Muscle of back (tissue), 10 donors: Measurements from ENCODE around the gene MPDU1. TPM values are rescaled to one million over a fixed set of nuclear protein-coding genes. Genes with fewer than 3 reads are reported as not detected.

Source experiments
- polyA plus RNA-seq, 10 donors: library from polyadenylated mRNA; unstranded; fragments of 120-200 nt; gene quantifications; one replicate each; pipeline ENCODE4 v1.2.1, GENCODE V29; 2013; ENCODE audit not compliant: insufficient read length in 10 of 10

Gene MPDU1
- polyA plus RNA-seq, 10 donors: 41.0 to 62.0 (median 48.0) TPM

Other genes with a start within 250 kb of the MPDU1 start
- gene ACAP1, start 247.3 kb upstream of the MPDU1 start, polyA plus RNA-seq: 10 to 100 TPM in 2 of 10 donors, 1 to 10 TPM in 8; 5.3 to 19.6 (median 8.5) TPM
- 10 to 100 TPM in 1 of 10 donors, 1 to 10 TPM in 9; 5.8 to 10.3 (median 7.5) TPM for gene KCTD11, start 231.7 kb upstream of the MPDU1 start, polyA plus RNA-seq
- gene TMEM95, start 228.7 kb upstream of the MPDU1 start, polyA plus RNA-seq: not detected
- gene TNK1, start 202.8 kb upstream of the MPDU1 start, polyA plus RNA-seq: 1 to 10 TPM in 2 of 10 donors, under 1 TPM in 7, not detected in 1; 0.22 to 1.4 (median 0.69) TPM
- gene PLSCR3, start 189.3 kb upstream of the MPDU1 start, polyA plus RNA-seq: 10 to 100 TPM; 20.4 to 35.0 (median 27.2) TPM
- gene TMEM256, start 179.8 kb upstream of the MPDU1 start, polyA plus RNA-seq: 10 to 100 TPM; 49.0 to 60.9 (median 54.0) TPM
- gene NLGN2, start 176.0 kb upstream of the MPDU1 start, polyA plus RNA-seq: 10 to 100 TPM; 19.9 to 33.1 (median 25.5) TPM
- not detected for gene SPEM1, start 163.5 kb upstream of the MPDU1 start, polyA plus RNA-seq
- not detected for gene SPEM2, start 158.2 kb upstream of the MPDU1 start, polyA plus RNA-seq
- under 1 TPM in 1 of 10 donors, not detected in 9; 0.04 TPM for gene SPEM3, start 155.0 kb upstream of the MPDU1 start, polyA plus RNA-seq
- 1 to 10 TPM in 4 of 10 donors, under 1 TPM in 6; 0.52 to 1.4 (median 0.92) TPM for gene TMEM102, start 148.4 kb upstream of the MPDU1 start, polyA plus RNA-seq
- 1 to 10 TPM; 1.3 to 5.1 (median 3.1) TPM for gene FGF11, start 144.3 kb upstream of the MPDU1 start, polyA plus RNA-seq
- gene CHRNB1, start 138.8 kb upstream of the MPDU1 start, polyA plus RNA-seq: 10 to 100 TPM; 51.8 to 85.8 (median 71.8) TPM
- gene ZBTB4, start 104.2 kb upstream of the MPDU1 start, polyA plus RNA-seq: 10 to 100 TPM; 22.1 to 27.1 (median 24.9) TPM
- gene SLC35G6, start 102.4 kb upstream of the MPDU1 start, polyA plus RNA-seq: under 1 TPM in 8 of 10 donors, not detected in 2; 0.16 to 0.59 (median 0.20) TPM
- 10 to 100 TPM; 50.2 to 72.7 (median 58.4) TPM for gene POLR2A, start 99.5 kb upstream of the MPDU1 start, polyA plus RNA-seq
- gene TNFSF12, start 34.8 kb upstream of the MPDU1 start, polyA plus RNA-seq: 10 to 100 TPM; 22.2 to 38.2 (median 29.8) TPM
- 1 to 10 TPM; 2.4 to 6.3 (median 4.0) TPM for gene TNFSF13, start 25.1 kb upstream of the MPDU1 start, polyA plus RNA-seq
- gene SENP3, start 21.9 kb upstream of the MPDU1 start, polyA plus RNA-seq: 10 to 100 TPM; 34.8 to 44.0 (median 39.9) TPM
- 10 to 100 TPM; 23.6 to 41.0 (median 27.5) TPM for gene CD68, start 4.2 kb upstream of the MPDU1 start, polyA plus RNA-seq
- gene SOX15, start 6.2 kb downstream of the MPDU1 start, polyA plus RNA-seq: 1 to 10 TPM; 1.1 to 4.3 (median 2.0) TPM
- gene FXR2, start 31.0 kb downstream of the MPDU1 start, polyA plus RNA-seq: 10 to 100 TPM; 32.0 to 41.2 (median 39.2) TPM
- gene SAT2, start 44.0 kb downstream of the MPDU1 start, polyA plus RNA-seq: 10 to 100 TPM; 62.1 to 80.1 (median 77.9) TPM
- 1 to 10 TPM in 4 of 10 donors, under 1 TPM in 6; 0.21 to 1.5 (median 0.91) TPM for gene SHBG, start 46.3 kb downstream of the MPDU1 start, polyA plus RNA-seq
- 10 to 100 TPM; 12.9 to 38.1 (median 27.0) TPM for gene ATP1B2, start 67.1 kb downstream of the MPDU1 start, polyA plus RNA-seq
- gene TP53, start 103.6 kb downstream of the MPDU1 start, polyA plus RNA-seq: 10 to 100 TPM; 32.7 to 50.7 (median 37.4) TPM
- gene WRAP53, start 104.6 kb downstream of the MPDU1 start, polyA plus RNA-seq: 1 to 10 TPM; 6.2 to 9.5 (median 7.6) TPM
- gene EFNB3, start 121.3 kb downstream of the MPDU1 start, polyA plus RNA-seq: 10 to 100 TPM in 1 of 10 donors, 1 to 10 TPM in 9; 3.9 to 10.8 (median 5.1) TPM
- gene DNAH2, start 133.9 kb downstream of the MPDU1 start, polyA plus RNA-seq: 1 to 10 TPM; 2.1 to 7.3 (median 4.6) TPM